ENCODE results near the gene FOSB. TPM values are rescaled to one million over a fixed set of nuclear protein-coding genes. Genes with fewer than 3 reads are reported as not detected.

Gene FOSB
- total RNA-seq, 1 donor from 2014 or later, result 20.4 TPM

DNA sequence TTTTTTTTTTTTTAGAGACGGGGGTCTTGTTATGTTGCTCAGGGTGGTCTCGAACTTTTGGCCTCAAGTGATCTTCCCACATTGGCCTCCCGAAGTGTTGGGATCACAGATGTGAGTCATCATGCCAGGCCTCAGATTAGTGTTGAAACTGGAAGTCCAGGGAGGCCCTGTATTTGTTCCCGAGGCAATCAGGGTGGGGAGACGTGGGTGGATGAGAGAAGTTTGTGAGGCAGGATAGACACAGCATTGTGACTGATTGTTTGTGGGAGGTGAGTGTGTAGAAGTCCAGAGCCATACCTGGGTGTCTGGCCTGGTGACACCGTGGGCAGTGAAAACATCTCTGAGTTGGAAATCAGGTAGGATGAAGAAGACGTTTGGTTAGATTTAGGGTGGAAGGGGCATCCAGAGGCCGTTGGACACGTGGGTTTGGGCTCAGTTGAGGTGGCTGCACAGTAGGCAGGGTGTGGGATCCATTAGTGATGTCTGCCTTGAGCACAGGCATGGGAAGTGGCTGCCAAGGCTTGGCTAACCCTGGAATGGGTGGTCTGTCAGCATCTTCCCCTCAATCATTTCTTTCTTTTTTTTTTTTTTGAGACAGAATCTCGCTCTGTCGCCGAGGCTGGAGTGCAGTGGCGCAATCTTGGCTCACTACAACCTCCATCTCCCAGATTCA, 16.6 kb downstream of the FOSB start:
- POLR2A ChIA-PET, result interaction anchor here (1.5 to 1.8 kb wide), 5 partner anchors 12 to 113 kb away, joined by 3 to 21 read pairs (median 4); no protein-coding TSS in a partner anchor
- H3K27ac Mint-ChIP-seq, result no peak overlapping the region
- intact Hi-C loops (cut with micrococcal nuclease), result loop anchor here (2.0 kb wide), 1 partner anchor 74 kb away; no protein-coding TSS in a partner anchor

GRCh38 chr19:45485305-45486077, 17.7 kb downstream of the FOSB start:
- ChIA-PET POLR2A (interaction anchor here (0.5 to 1.8 kb wide), 13 partner anchors 11 to 207 kb away, joined by 3 to 21 read pairs (median 4); partner anchors contain the start of genes FOSB and QPCTL), CTCF (interaction anchor here (0.7 to 2.6 kb wide), 19 partner anchors 10 to 307 kb away, joined by 3 to 53 read pairs (median 5); partner anchors contain the start of genes BLOC1S3, PPP1R13L and RTN2)
- H3K27ac Mint-ChIP-seq, result peak overlapping the region; percentile 74
- ATAC-seq (ENCODE audit: low read depth) (peak; percentile 99), DNase-seq (peak; percentile 96)
- TF ChIP-seq, protein P1, sequence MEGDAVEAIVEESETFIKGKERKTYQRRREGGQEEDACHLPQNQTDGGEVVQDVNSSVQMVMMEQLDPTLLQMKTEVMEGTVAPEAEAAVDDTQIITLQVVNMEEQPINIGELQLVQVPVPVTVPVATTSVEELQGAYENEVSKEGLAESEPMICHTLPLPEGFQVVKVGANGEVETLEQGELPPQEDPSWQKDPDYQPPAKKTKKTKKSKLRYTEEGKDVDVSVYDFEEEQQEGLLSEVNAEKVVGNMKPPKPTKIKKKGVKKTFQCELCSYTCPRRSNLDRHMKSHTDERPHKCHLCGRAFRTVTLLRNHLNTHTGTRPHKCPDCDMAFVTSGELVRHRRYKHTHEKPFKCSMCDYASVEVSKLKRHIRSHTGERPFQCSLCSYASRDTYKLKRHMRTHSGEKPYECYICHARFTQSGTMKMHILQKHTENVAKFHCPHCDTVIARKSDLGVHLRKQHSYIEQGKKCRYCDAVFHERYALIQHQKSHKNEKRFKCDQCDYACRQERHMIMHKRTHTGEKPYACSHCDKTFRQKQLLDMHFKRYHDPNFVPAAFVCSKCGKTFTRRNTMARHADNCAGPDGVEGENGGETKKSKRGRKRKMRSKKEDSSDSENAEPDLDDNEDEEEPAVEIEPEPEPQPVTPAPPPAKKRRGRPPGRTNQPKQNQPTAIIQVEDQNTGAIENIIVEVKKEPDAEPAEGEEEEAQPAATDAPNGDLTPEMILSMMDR (IDR thresholded peaks at IDR 0.05), result peak; percentile 84
- H3K4me3 Mint-ChIP-seq, result peak overlapping the region; percentile 91
- peaks cover 3% of the 10 kb centered on the region for H3K27me3 Mint-ChIP-seq
- intact Hi-C loops (cut with micrococcal nuclease), result loop anchor here (1.0 to 2.0 kb wide), 7 partner anchors 12 to 80 kb away; partner anchors contain the start of genes PPP1R13L and RTN2
- no peaks in the 10 kb centered on the region for H3K9me3 Mint-ChIP-seq
- H3K4me1 Mint-ChIP-seq, result peaks cover 8% of the 10 kb centered on the region
- H3K36me3 Mint-ChIP-seq (ENCODE audit: low read depth), result no peaks in the 10 kb centered on the region

More for the DNA sequence above, 16.6 kb downstream of the FOSB start:
- no peak overlapping the region for H3K4me3 Mint-ChIP-seq
- H3K9me3 Mint-ChIP-seq, result no peaks in the 10 kb centered on the region
- no peak for DNase-seq
- ATAC-seq (ENCODE audit: low read depth), result no peak
- H3K27me3 Mint-ChIP-seq, result peaks cover 3% of the 10 kb centered on the region
- TF ChIP-seq, protein P1 (IDR thresholded peaks at IDR 0.05), result no peak
- H3K4me1 Mint-ChIP-seq, result peaks cover 8% of the 10 kb centered on the region
- CTCF ChIA-PET, result interaction anchor here (0.6 to 2.6 kb wide), 13 partner anchors 11 to 158 kb away, joined by 3 to 53 read pairs (median 8); partner anchors contain the start of genes PPP1R13L and RTN2
- H3K36me3 Mint-ChIP-seq (ENCODE audit: low read depth), result no peaks in the 10 kb centered on the region

GRCh38 chr19:45488708-45489107, 20.9 kb downstream of the FOSB start:
- no peaks in the 10 kb centered on the region for H3K9me3 Mint-ChIP-seq
- peaks cover 10% of the 10 kb centered on the region for H3K27me3 Mint-ChIP-seq
- H3K27ac Mint-ChIP-seq, result no peak overlapping the region
- H3K36me3 Mint-ChIP-seq (ENCODE audit: low read depth), result no peaks in the 10 kb centered on the region
- CTCF ChIA-PET, result interaction anchor here (0.9 to 1.4 kb wide), 3 partner anchors 10 to 50 kb away, joined by 3 to 6 read pairs (median 4); no protein-coding TSS in a partner anchor
- intact Hi-C loops (cut with micrococcal nuclease), result no loop called here
- ATAC-seq (ENCODE audit: low read depth) (no peak), DNase-seq (no peak)
- H3K4me1 Mint-ChIP-seq, result peaks cover 15% of the 10 kb centered on the region
- H3K4me3 Mint-ChIP-seq, result no peak overlapping the region
- POLR2A ChIA-PET, result no interaction called here
- TF ChIP-seq, protein P1 (IDR thresholded peaks at IDR 0.05), result no peak

DNA sequence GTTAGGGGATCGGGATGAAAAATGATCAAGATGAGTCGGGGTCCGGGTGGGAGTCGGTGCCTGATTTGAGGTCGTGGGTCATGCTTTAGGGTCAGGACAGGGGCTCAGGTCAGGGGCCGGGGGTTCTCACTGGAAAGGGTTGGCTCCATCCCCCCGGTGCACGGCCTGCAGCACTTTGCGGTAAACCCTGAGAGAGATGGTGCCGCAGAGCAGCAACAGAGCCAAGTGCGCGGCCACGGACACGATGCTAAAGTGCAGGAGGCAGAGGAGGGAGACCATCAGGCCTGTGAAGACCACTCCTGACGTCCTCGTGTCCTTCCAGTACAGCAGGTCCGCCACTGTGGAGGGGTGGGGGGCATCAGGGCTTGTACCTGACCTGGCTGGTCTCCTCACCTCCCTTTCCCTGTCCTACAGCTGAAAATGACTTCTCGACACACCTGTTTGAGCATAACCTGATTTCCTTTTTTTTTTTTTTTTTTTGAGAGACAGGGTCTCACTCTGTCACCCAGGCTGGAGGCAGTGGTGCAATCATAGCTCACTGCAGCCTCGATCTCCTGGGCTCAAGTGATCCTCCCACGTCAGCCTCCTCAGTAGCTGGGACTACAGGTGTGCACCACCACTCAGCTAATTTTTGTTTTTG, 21.5 kb downstream of the FOSB start:
- Mint-ChIP-seq H3K27me3 (peaks cover 10% of the 10 kb centered on the region), H3K4me1 (peaks cover 17% of the 10 kb centered on the region), H3K9me3 (no peaks in the 10 kb centered on the region), H3K27ac (no peak overlapping the region), H3K36me3 (ENCODE audit: low read depth) (no peaks in the 10 kb centered on the region), H3K4me3 (no peak overlapping the region)
- CTCF ChIA-PET, result interaction anchor here (0.9 to 1.4 kb wide), 2 partner anchors 11 to 50 kb away, joined by 3 to 6 read pairs; no protein-coding TSS in a partner anchor
- no peak for DNase-seq
- intact Hi-C loops (cut with micrococcal nuclease), result no loop called here
- TF ChIP-seq, protein P1 (IDR thresholded peaks at IDR 0.05), result no peak
- POLR2A ChIA-PET, result no interaction called here
- no peak for ATAC-seq (ENCODE audit: low read depth)

Measured in activated B cell treated with CpG ODN at 0.5 μM for 24 hours (primary cell).